ENCODE results near the gene C4B.
"Not testable (repeated sequence)": the region's sequence is repeated elsewhere in the genome, so short reads cannot be mapped to it uniquely, and the experiment has no call there.

C4B gene

GRCh38 chr6:32056254-32056653 lies 41.7 kb downstream of the C4B start:
- DNase-seq = no peak

GRCh38 chr6:32057966-32058365 lies 43.4 kb downstream of the C4B start:
- DNase-seq = no peak

GRCh38 chr6:32058511-32058963 lies 43.9 kb downstream of the C4B start:
- DNase-seq = peak; percentile 61

GRCh38 chr6:32060966-32061655 lies 46.5 kb downstream of the C4B start:
- no peak for DNase-seq

- no peak for DNase-seq
Measured at GRCh38 chr6:32064706-32065105, 50.1 kb downstream of the C4B start.

GRCh38 chr6:32067521-32067920 lies 52.9 kb downstream of the C4B start:
- DNase-seq = not testable (repeated sequence)

GRCh38 chr6:32068315-32068714 lies 53.7 kb downstream of the C4B start:
- DNase-seq = not testable (repeated sequence)

- DNase-seq = no peak
Measured at GRCh38 chr6:32068867-32069266, 54.3 kb downstream of the C4B start.

GRCh38 chr6:32069460-32069859 lies 54.9 kb downstream of the C4B start:
- no peak for DNase-seq

- DNase-seq = no peak
Measured at GRCh38 chr6:32069878-32070515, 55.4 kb downstream of the C4B start.

GRCh38 chr6:32070814-32071543 lies 56.4 kb downstream of the C4B start:
- peak; percentile 85 for DNase-seq

- DNase-seq = no peak
Measured at GRCh38 chr6:32073101-32073500, 58.5 kb downstream of the C4B start.

- no peak for DNase-seq
Measured at GRCh38 chr6:32073613-32074012, 59.0 kb downstream of the C4B start.

GRCh38 chr6:32074996-32075532 lies 60.5 kb downstream of the C4B start:
- DNase-seq = no peak

- no peak for DNase-seq
Measured at GRCh38 chr6:32075781-32076180, 61.2 kb downstream of the C4B start.

GRCh38 chr6:32076321-32076809 lies 61.8 kb downstream of the C4B start:
- DNase-seq = peak; percentile 78

- DNase-seq = no peak
Measured at GRCh38 chr6:32079566-32080290, 65.1 kb downstream of the C4B start.

- peak; percentile 90 for DNase-seq
Measured at GRCh38 chr6:32081168-32081990, 66.8 kb downstream of the C4B start.

- peak; percentile 72 for DNase-seq
Measured at GRCh38 chr6:32082478-32082877, 67.9 kb downstream of the C4B start.

GRCh38 chr6:32082935-32083334 lies 68.3 kb downstream of the C4B start:
- no peak for DNase-seq
